GM23338 (cell line): Measurements from ENCODE around the gene CACNA1B.

ENCODE experiments used
- CTCF ChIP-seq, 2 experiments: fragments of 200-600 bp in 1 of 2; sonication (generic) in 1 of 2; conservative IDR thresholded peaks; 2 replicates each; pipeline versions ENCODE4 v1.5.1 to v1.6.1; 2016 to 2017; ENCODE audit warnings: antibody characterized with exemption in 2 of 2, low read depth in 2 of 2, mild to moderate bottlenecking in 2 of 2, moderate library complexity in 1 of 2
- ETS1 ChIP-seq: IDR thresholded peaks from 2 replicates; pipeline ENCODE4 v1.6.1; 2016; ENCODE audit warnings: antibody characterized with exemption
- EZH2 ChIP-seq: fragments of 200-600 bp; sonication (generic); IDR thresholded peaks from one replicate; pipeline ENCODE4 v1.8.0; 2017; ENCODE audit warnings: antibody characterized with exemption, mild to moderate bottlenecking, low read depth; ENCODE audit not compliant: unreplicated experiment
- EZH2phosphoT487 ChIP-seq: fragments of 200-600 bp; sonication (generic); IDR thresholded peaks from one replicate; pipeline ENCODE4 v1.8.1; 2018; ENCODE audit warnings: antibody characterized with exemption; ENCODE audit not compliant: unreplicated experiment
- JUNB ChIP-seq: IDR thresholded peaks from one replicate; pipeline ENCODE4 v1.6.1; 2016; ENCODE audit warnings: antibody characterized with exemption; ENCODE audit not compliant: unreplicated experiment
- POLR2AphosphoS5 ChIP-seq: IDR thresholded peaks from 2 replicates; pipeline ENCODE4 v1.6.1; 2016; ENCODE audit warnings: antibody characterized with exemption, low read depth
- REST ChIP-seq: IDR thresholded peaks from one replicate; pipeline ENCODE4 v1.6.1; 2018; ENCODE audit warnings: antibody characterized with exemption; ENCODE audit not compliant: unreplicated experiment
- ZNF331 ChIP-seq: fragments of 250-450 bp; sonication (Bioruptor Pico); IDR thresholded peaks from 2 replicates; pipeline ENCODE4 v1.5.0; 2020; ENCODE audit warnings: low read depth, mild to moderate bottlenecking, moderate library complexity

GRCh38 chr9:138042146-138042545 lies 164.6 kb downstream of the CACNA1B start:
- no peak for TF ChIP-seq REST
- TF ChIP-seq EZH2, result no peak
- no peak for TF ChIP-seq CTCF (conservative IDR thresholded peaks at IDR 0.05; ENCODE audit: low read depth in 2 of 2)
- no peak for TF ChIP-seq EZH2phosphoT487
- TF ChIP-seq POLR2AphosphoS5, result no peak
- TF ChIP-seq JUNB, result no peak
- no peak for TF ChIP-seq ETS1
- TF ChIP-seq ZNF331 (CRISPR knock-in tag), result no peak
